Measurements from ENCODE around the gene RAB35.

The RAB35 gene

DNA sequence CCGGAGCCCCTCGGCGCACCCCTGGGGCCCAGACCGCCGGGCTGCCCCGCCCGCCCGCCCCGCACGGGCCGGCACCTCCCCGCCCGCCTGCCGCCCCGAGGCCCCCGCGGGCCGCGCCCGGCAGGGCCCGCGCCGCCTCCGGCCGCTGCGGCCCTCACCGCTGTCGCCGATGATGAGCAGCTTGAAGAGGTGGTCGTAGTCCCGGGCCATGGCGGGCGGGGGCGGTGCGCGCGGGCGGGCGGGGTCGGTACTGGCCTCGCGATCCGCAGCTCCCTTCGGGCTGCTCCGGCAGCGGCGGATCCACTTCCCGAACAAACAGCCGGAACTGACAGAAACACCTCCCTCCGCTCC lies at the start of gene RAB35:
Gene RAB35 (minus strand): TSS at position 313 of the 351 bp plus-strand sequence. CDS start 103 bp downstream, at position 210.
- DNase-seq = no peak

DNA sequence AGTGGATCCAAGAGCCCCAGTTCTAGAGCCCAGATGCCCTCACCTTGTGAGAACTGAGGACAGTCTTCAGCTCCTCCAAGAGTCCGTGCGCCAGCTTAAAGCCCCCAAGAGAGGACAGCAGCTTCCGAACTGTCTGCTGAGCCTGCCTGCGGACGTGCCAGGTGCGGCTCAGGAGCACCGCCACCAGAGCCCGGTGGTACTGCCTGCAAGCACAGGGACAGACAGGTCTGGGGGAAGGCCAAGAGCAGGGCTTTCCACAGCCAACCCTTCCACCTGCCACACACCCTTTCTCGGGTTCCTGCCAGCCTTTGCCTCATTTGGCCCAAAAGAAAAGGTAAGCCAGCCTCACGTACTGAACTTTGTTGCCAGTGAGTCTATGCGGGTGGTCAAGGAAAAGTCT lies 47.7 kb upstream of the RAB35 start:
- no peak for DNase-seq

DNA sequence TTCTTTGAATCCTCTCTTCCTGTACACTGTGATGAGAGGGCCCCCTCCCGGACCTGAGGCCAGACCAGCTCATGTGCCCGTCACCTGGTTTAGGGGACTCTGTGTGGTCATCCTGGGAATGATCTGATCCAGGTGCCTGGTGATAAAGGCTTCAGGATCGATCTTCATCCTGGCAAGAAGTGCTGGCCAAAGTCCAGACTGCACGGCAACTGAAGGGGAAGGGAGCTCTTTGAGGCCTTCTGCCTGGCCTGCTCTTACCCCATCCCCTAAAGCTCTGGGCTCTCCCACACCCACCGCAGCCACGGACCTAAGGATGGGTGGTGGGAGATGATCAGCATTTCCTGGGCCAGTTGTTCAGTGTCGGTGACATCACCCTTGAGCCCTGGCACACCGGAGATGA lies 46.2 kb upstream of the RAB35 start:
- no peak for DNase-seq

DNA sequence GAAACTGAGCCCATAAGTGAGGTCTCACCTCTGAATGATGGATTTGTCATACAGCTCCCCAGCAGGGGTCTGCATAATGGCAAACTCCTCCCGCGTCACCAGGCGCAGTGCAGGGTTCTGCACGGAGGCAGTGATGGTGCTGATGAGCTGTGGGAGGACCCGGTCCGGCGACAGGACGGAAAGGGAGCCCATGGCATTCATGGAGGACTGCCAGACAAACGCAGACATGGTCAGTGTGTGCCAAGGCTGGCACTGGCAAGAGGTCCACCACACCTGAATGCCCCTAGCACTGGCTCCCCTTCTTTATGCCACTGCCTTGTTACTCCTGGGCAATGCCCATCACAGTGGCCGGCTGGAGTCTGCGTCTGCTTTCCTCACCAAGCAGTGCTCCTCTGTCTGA lies 45.3 kb upstream of the RAB35 start:
- DNase-seq = no peak

DNA sequence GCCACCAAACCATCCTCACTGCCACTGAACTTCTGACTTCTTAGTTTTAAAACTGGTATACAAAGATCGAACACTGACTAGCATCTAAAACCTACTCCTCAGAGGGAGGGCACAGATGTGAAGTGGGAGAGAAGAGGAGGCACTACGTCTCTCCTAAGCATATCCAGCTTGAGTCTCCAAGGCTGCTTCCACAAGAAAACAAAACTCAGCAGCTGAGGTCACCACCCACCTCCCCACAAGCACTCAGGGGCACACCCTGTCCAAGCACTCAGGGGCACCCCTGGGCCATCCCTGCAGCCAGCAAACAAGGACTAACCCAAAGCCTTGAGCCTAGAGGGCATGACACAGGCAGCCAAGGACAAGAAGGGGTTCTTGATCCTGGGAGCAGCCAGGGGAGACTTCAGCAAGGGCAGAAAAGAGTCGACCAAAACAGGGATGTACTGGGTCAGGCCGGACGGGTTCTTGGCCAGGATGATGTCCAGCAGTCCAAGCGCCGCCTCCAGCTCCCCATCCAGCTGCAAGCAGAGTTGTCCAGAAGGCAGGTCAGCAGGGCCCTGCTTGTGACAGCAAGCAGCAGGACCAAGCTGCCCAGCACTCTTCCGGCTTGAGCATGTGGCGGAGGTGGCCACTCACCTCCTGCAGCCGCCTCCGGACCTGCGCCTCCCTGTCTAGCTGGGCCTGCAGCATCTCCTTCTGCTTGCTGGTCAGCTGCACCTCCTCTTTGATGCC lies 43.1 kb upstream of the RAB35 start:
- DNase-seq = no peak

DNA sequence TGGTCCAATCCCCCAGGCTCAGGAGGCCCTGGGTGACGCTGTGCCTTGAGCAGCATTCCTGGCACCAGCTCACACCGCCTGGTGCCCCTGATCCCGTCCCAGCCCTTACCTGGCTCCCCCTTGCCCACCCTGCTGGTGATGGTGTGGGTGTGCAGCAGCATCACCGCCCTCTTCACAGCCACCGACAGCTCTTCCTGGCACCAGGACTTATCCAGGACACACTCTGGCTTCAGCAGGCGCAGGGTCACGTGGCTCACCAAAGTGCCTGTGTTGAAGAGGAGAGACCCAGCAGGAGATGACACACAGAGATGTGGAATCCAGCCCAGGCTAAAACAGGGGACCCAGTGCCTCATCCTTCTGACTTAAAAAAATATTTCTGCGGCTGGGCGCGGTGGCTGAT lies 41.8 kb upstream of the RAB35 start:
- DNase-seq = no peak

DNA sequence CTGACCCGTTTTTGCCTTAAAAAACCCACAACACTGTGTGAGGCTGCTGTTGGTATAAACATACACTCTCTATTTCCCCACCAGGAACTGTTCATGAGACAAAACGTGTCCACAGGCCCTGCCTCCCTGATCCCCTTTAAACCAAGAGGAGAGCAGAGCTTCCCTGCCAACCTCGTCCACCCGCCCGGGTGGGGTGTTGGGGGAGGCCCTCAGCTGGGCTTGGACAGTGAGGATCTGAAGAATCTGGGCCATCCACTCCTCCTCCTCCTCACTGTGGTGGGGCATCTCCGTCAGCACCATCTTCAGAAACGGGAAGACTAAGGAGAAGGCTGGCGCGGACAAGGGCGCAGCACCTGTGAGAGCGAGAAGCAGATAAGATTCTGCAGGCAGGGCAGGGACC lies 41.1 kb upstream of the RAB35 start:
- no peak for DNase-seq

DNA sequence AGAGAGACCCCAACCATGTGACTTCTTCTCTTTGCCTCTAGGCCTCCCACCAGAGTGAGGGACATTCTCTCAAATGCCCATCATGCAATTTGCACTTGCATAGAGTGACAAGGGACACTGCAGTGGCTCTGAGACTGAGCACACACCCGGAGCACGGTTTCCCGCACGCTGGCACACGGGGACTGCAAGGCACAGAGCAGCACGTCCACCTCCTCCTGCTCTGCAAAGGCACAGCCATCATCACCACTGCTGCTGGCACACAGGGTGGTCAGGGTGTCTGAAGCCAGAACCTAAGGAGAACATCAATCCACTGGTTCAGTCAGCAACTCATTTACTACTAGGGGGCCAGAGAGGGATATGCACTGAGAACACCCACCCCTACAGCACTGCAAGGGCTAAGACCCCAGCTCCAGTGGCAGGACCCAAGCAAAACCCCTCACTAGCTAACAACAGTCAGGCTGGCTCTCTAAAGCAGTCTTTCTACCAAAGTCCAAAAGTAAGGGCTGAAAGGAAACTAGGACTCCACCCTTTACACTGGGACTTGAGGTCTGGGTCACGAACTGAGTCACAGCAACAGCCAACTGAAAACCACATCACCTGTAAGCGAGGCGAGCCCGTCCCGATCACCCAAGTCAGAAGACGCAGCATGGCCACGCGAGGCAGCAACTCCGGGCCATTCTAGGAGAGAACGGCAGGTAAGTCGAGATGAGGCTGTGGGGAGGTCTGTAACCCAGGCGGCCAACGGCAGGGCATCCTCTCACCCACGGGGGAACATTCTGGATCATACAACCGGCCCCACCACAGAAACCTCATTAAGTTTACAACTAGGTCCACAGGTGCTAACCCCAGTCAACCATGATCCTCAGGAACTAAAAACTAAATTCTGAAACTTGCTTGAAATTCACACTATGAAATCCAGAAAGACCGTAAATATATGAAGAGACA lies 40.0 kb upstream of the RAB35 start:
- DNase-seq = no peak

DNA sequence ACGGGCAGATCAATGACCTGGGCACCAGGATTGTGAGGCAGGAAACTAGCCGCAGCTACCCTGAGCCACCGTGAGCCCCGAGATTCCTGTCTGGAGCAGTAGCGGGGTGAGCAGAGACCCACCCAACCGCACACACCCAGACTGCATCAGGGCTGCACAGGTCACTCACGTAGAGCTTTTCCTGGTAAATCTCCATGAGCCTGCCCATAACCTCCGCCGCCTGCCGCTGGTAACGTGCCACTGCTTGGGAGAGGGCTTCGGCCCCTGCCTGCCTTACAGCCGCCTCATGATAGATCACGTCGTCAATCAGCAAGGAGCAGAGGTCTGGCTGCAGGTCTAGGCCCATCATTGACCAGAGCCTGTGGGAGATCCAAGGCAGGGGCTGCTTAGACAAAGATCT lies 38.5 kb upstream of the RAB35 start:
- no peak for DNase-seq

DNA sequence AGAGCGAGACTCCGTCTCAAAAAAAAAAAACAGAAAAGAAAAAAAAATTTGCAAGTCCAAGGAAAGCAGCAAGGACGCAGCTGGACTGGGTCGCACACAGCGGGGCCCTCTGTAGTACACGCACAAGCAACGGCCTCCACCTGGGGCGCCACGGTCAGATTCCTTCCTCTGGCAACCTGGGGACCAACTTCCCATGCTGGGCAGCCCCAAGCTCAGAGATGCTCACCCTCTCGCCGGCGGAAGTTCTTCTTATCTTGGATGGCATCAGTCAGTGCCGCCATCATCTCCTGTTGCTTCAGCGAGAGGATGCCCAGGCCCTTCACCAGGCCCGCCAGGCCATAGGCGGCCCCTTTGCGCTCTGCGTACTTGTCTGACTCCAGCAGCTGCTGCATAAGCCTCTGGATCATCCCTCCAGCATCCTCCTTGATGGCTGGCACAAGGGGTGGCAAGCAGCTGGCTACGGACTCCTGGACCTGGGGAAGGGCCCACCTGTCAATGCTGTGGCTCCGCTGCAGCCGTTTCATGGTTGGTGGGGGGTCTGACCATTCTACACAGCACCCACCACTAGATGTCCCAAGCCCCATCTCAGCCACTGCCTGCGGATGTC lies 34.5 kb upstream of the RAB35 start:
- DNase-seq = no peak

DNA sequence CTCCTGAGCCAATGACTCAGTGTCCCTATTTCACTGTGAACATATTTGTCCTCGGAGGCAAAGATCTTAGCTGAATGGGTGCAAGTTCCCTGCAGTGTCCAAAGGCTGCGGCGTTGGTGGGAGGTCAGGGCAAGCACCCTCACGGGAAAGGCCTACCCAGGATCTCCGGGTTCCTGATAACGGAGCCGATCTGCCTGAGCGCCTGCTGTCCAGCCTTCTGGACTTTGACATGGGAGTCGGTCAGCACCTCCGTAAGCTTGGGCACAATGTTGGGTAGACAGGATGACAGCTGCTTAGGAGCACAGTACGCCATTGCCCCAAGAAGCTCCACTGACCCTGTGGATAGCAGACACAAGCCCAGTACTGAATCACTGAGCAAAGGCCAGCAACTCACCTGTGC lies 31.5 kb upstream of the RAB35 start:
- DNase-seq = no peak

DNA sequence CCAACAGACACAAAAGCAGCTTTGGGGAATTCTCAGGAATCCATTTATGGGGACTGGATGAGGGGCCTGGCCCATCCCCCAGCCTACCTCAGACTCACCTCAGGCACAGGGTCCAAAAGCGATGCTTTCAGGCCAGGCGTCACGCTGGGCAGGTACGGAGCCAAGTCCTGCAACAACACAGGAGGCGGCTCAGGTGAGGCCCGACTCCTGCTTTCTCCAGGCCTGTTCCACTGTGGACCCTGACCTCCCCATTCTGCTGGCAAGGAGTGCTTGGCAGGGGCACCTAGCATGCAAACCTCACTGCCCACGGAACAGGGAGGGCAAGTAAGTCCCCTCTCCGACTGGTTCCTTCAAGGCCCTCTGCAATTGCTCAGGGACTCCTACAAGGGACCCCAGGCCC lies 28.6 kb upstream of the RAB35 start:
- DNase-seq = no peak

DNA sequence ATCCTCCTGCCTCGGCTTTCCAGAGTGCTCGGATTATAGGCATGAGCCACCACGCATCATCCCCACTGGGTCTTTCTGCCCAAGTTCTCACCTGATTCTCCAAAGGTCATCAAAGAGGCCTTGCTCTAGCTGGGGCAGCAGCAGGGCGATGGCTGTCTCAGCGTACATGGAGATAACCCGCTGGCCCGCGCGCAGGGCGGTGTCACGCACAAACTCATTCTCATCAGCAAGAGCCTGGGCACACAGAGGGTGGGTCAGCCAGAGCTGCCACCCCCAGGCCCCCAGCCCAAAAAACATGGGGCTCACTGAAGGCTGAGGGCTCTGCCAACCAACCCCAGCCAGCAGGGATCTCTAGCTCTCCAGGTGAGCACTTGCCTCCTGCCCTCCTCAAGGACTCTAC lies 27.7 kb upstream of the RAB35 start:
- no peak for DNase-seq

DNA sequence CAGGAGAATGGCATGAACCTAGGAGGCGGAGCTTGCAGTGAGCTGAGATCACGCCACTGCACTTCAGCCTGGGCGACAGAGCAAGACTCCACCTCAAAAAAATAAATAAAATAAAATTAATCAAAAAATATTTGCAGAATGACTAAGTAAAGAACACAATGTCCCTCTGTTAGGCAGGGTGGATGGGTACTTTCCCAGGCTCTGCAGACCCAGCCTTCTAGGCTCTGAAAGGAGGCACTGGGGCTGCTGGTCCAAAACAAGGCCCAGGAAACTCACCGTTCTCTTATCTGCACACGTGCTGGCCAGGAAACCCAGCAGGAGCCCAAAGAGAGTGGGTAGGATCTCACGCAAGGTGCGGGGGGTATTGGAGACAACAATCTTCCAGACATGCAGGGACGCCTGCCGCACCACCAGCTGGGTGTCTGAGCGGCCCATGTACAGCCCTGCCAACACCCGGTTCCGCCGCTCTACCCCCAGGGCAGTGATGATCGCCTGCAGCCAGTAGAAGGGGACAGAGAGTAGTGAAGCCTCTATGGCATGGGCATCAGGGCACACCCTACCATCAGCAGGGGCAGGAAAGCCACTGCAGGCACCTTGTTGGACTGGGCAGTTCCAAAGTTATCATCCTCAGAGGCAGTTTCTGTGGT lies 25.8 kb upstream of the RAB35 start:
- no peak for DNase-seq

DNA sequence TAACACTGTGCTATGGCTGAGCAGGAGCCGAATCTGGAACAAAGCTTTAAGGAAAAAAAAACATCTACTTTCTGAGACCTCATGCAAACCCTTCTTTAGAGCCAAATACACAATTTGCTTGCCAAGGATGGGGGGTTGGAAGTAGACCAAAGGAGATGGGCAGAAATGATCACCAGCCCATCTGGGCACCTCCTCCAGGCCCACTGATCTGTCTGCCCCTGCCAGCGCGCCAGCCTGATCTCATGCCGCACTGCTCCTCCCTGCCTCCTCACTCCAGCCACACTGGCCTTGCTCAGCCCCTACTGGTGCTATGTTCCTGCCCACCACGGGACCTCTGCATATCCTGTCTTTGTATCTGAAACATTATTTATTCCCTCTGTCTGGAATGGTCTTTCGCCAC lies 24.8 kb upstream of the RAB35 start:
- no peak for DNase-seq

DNA sequence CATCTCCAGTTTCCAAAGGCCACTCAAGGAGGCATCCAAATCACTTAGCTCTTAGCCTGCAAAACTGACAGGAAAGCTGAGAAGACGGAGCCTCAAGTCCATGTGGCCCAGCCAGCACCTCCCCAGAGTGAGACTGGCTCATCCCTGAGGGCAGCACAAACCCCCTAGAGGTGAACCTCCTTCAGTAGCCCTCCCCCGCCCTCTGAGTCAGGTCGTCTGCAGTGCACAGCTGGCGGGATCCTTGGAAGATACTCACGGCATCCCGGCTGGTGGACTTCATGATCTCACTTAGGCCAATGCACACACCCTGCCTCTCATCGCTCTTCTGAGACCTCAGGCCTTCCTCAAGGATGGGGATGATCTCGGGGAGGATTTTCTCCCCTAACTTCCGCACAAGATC lies 24.1 kb upstream of the RAB35 start:
- DNase-seq = no peak

DNA sequence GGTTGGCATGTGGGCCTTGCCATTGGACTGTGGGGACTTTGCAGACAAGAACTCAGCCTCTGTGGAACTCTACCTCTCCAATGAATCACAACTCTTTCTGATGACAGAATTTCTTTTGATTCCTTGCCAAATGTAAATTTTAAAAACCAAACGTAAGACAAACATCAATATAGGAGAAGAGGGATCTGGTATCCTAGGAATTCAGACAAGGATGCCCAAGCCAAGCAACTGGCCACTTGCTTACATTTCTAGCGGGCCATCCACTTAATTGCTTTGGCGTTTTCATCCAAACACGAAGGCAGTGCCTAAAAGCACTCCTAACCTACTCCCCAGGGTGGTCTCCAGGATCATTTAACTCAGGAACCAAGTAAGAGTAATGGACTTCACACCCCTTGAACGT lies 23.4 kb upstream of the RAB35 start:
- no peak for DNase-seq

DNA sequence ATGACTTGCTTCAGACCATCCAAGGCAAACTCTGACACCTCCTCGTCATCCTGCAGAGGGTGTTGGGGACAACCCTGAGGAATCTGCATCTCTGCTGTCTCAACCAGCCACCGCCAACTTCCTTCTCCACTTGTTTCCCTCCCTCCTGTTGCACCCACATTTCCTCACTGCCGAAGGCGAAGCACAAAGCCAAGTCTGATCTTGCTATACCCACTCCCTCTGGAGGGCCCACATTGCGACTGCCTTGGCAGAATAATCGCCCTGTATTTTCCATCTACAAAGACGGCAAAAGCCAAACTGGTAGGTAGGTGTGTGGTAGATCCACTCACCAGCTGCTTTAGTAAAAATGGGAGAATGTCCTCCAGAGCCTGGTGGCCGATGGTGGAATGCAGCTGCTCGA lies 21.8 kb upstream of the RAB35 start:
- no peak for DNase-seq

DNA sequence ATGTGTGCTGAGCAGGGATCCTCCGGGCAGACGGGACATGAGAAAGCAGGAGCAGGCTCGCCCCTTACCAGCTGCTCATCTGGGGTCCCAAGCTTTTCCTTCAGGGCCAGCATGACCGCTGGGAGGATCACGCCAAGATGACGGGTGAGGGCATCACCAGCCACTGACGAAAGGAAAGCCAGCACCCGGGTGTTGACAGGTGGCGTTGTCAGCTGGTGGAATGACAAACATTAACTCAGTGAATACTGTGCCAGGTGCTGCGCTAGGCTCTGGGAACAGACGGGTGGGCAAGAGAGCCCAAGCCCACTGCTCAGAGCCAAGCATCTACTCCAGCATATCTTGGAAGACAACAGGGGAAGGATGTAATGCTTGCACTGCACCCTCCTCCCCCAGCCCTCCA lies 21.3 kb upstream of the RAB35 start:
- DNase-seq = no peak

DNA sequence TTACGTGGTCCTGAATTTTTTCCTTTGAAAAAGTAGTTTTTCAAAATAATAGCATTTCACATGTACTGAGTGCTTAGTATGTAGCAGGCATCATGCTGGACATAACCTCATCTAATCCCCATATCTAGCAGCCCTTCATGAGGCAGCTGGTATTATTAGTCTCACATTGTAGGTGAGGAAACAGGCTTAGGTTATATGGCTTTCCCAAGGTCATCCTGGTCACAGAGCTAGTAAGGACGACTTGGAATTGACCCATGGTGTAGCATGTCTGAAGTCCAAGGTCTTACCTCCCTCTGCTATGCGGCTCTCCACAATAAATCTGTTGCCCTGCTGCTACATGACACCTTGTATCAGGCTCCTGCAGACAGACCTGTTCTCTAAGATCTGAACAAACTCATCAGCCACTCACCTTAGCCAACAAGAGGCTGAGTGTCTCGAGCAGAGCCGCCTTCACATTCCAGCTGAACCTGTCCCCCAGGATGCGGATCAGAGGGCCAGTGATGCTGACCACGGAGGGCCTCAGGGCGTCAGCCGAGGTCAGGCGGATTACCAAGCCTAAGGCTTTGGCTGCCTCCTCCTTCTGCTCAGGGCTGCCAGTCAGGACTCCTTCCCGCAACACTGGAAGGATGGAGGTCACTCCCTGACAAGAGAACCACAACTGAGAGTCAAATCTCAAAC lies 19.7 kb upstream of the RAB35 start:
- no peak for DNase-seq

DNA sequence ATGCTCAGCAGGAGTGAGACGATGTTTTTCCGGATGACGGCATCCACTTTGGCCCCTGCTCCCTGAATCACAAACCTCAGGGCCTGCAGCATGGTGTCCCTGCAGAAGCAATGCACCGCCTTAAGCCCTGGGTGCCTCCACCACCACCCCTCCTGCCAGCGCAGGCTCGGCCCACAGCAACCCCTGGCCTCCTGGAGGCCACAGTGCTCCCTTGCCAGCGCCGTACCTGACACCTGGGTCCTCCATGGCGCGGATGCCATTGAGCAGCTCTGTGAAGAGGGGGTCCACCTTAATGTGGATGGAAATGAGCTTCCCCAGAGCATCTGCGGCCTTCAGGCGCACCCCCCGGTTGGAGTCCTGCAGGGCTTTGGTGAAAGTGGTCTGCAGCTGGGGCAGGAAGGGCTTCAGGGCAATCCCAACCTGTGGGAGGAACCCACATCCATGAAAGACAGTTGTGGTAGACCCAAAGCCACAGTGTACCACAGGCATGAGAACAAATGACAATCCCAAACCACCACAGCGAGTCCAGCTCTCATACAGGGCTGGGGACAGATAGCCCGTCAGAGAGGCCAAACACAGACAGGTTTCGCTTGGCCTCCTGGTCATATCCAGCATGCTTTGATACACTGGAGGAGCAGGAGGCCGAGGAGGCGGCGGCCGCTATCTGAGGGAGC lies 17.9 kb upstream of the RAB35 start:
- no peak for DNase-seq

DNA sequence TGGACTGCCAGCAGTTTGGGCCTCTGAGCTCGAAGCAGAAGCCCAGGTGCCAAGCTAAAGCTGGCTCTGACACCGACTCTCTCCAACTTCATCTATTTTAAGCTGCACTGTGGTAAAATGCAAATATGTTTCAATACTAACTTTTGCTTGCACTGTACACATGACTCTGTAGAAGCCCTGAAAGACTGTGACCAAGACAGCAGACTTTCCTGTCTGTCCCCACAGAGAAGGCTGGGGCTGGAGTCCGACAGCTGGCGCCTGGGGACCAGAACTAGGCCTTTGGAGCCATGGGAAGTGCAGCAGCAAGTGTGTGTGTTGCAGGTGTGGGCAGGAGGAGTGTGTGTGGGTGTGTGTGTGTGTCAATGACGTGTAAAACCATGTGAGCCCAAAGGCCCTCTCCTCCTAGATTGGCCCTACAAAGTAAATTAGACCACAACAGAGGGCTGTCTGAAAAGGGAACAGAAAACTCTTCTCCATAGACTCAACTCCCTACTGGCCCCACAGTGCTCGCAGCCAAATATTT lies 16.4 kb upstream of the RAB35 start:
- no peak for DNase-seq

Measured in fibroblast of skin of right quadriceps (primary cell).